K562 (cell line): ENCODE results near the gene CHAT. TPM values are rescaled to one million over a fixed set of nuclear protein-coding genes. Genes with fewer than 3 reads are reported as not detected.

ENCODE experiments used
- ATAC-seq: fragments of 200-7000 bp; cut with Tn5 transposase; 3 replicates; pipeline ENCODE4 v1.9.1; 2020; ENCODE audit warnings: moderate library complexity
- BruUV-seq: library from RNA; stranded (reverse); fragments of 400-500 nt; replicated peaks from 2 replicates; lab custom pipeline; 2021; lab: Mats Ljungman, UMichigan
- CTCF ChIA-PET: fragments of 300-600 bp; formaldehyde crosslinking; extraction: SDS; loops from one replicate; lab custom pipeline; 2021; ENCODE audit warnings: low intra/inter-chr PET ratio; lab: Yijun Ruan, JAX
- POLR2A ChIA-PET: fragments of 300-600, 350-650 bp; sonication (Branson Sonifier 250); formaldehyde crosslinking; extraction: SDS; loops from one replicate; lab custom pipeline; 2021; ENCODE audit warnings: antibody characterized with exemption, inconsistent platforms; lab: Yijun Ruan, JAX
- DNase-seq, 4 experiments: peaks; one replicate each; pipeline versions ENCODE4 v3.0.0 to v3.0.0-alpha.2; 2011 to 2018; ENCODE audit warnings: low spot score in 3 of 4, mixed read lengths in 3 of 4; ENCODE audit errors: extremely low read depth in 1 of 4
- FAIRE-seq: peaks from 2 replicates; lab custom pipeline; 2011; peaks lifted over from hg19 to GRCh38; lab: Jason Lieb, UNC
- H2AFZ ChIP-seq: 2 replicates; pipeline ENCODE4 v1.6.0; 2011; ENCODE audit warnings: low read depth, low read length, control low read depth, inconsistent platforms
- H3K27ac ChIP-seq: fragments of 200-600 bp; 3 replicates; pipeline ENCODE4 v1.8.0; 2011; ENCODE audit warnings: low read depth, mild to moderate bottlenecking, control low read depth, inconsistent platforms, low read length, moderate library complexity, mixed read lengths; ENCODE audit errors: extremely low read depth
- H3K27me3 ChIP-seq, 2 experiments: fragments of 300-600 bp in 1 of 2; 2 replicates in 1 of 2; 3 replicates in 1 of 2; pipeline versions ENCODE4 v1.6.0 to v1.8.0; 2011; ENCODE audit warnings: inconsistent platforms in 2 of 2, low read length in 2 of 2, mild to moderate bottlenecking in 1 of 2, mixed read lengths in 1 of 2, moderate library complexity in 1 of 2; ENCODE audit not compliant: control insufficient read depth in 2 of 2, insufficient read depth in 2 of 2
- H3K36me3 ChIP-seq: fragments of 300-600 bp; 3 replicates; pipeline ENCODE4 v1.8.0; 2011; ENCODE audit warnings: mild to moderate bottlenecking, low read length, inconsistent platforms; ENCODE audit not compliant: control insufficient read depth, insufficient read depth
- H3K4me1 ChIP-seq, 2 experiments: fragments of 200-600 bp in 1 of 2; replicated peaks in 1 of 2; 2 replicates in 1 of 2; 3 replicates in 1 of 2; pipeline versions ENCODE4 v1.5.1 to v1.8.0; 2011; ENCODE audit warnings: inconsistent platforms in 2 of 2, low read length in 2 of 2, mild to moderate bottlenecking in 1 of 2, mixed read lengths in 1 of 2, moderate library complexity in 1 of 2; ENCODE audit not compliant: control insufficient read depth in 2 of 2, insufficient read depth in 2 of 2
- H3K4me2 ChIP-seq: 2 replicates; pipeline ENCODE4 v1.6.1; 2011; ENCODE audit warnings: low read length, control low read depth, inconsistent platforms, mixed read lengths; ENCODE audit not compliant: insufficient read depth
- H3K4me3 ChIP-seq: fragments of 200-600 bp; sonication (generic), shearing (Covaris generic); 2 replicates; pipeline ENCODE4 v1.5.1; 2016; ENCODE audit warnings: control low read depth, inconsistent platforms
- H3K79me2 ChIP-seq: fragments of 200-600 bp; 3 replicates; pipeline ENCODE4 v1.8.0; 2011; ENCODE audit warnings: low read length, inconsistent platforms; ENCODE audit not compliant: control insufficient read depth, insufficient read depth
- H3K9ac ChIP-seq, 2 experiments: 2 replicates each; pipeline versions ENCODE4 v1.6.0 to v1.6.1; 2011; ENCODE audit warnings: low read depth in 2 of 2, low read length in 2 of 2, control low read depth in 1 of 2, inconsistent platforms in 1 of 2, mild to moderate bottlenecking in 1 of 2, mixed read lengths in 1 of 2; ENCODE audit not compliant: insufficient read depth in 1 of 2
- H3K9me1 ChIP-seq: one replicate; pipeline ENCODE4 v1.6.0; 2011; ENCODE audit warnings: inconsistent platforms, mild to moderate bottlenecking, low read length, moderate library complexity; ENCODE audit not compliant: control insufficient read depth, insufficient read depth
- H3K9me3 ChIP-seq: replicated peaks from 2 replicates; pipeline ENCODE4 v1.5.1; 2011; ENCODE audit warnings: low read depth, low read length, inconsistent platforms; ENCODE audit not compliant: control insufficient read depth, insufficient read depth
- H4K20me1 ChIP-seq: replicated peaks from 2 replicates; pipeline ENCODE4 v1.6.1; 2011; ENCODE audit warnings: low read length, inconsistent platforms, mixed read lengths; ENCODE audit not compliant: control insufficient read depth, insufficient read depth
- FOXK2 ChIP-seq, 2 experiments: fragments of 450-650 bp; IDR thresholded peaks in 1 of 2; conservative IDR thresholded peaks in 1 of 2; 2 replicates each; pipeline ENCODE4 v1.6.1; 2016; ENCODE audit warnings: low read depth in 2 of 2, mild to moderate bottlenecking in 1 of 2
- XRCC5 ChIP-seq: fragments of 200-400 bp; formaldehyde crosslinking; IDR thresholded peaks from 2 replicates; pipeline ENCODE4 v1.6.1; 2017; ENCODE audit warnings: low read depth, mild to moderate bottlenecking, low read length
- ZNF583 ChIP-seq: fragments of 250-450 bp; sonication (Bioruptor Pico); IDR thresholded peaks from 2 replicates; pipeline ENCODE4 v1.4.0; 2020
- ZNF76 ChIP-seq: fragments of 250-450 bp; sonication (Bioruptor Pico); IDR thresholded peaks from 2 replicates; pipeline ENCODE4 v1.4.0; 2020; ENCODE audit warnings: mild to moderate bottlenecking, moderate library complexity, borderline replicate concordance
- ZNF77 ChIP-seq: fragments of 250-450 bp; sonication (Bioruptor Pico); IDR thresholded peaks from 2 replicates; pipeline ENCODE4 v1.5.0; 2020
- WGBS: fragments of 100-300 bp; shearing (Covaris generic); methylation state at CpG from one replicate; pipeline ENCODE4 v1.1.6; 2016; ENCODE audit warnings: low coverage, mixed read lengths; ENCODE audit not compliant: insufficient coverage; ENCODE audit errors: missing lambda C conversion rate; 5-methylcytosine and 5-hydroxymethylcytosine counted together
- in situ Hi-C: fragments of 300-500 bp; cut with MboI; formaldehyde crosslinking; loops from 4 replicates; pipeline ENCODE4 v1.15.0; 2018; ENCODE audit warnings: inconsistent platforms, mixed read lengths
- intact Hi-C: fragments of 100-400 bp; cut with micrococcal nuclease; formaldehyde crosslinking; loops from 2 replicates; pipeline ENCODE4 v1.14.2; 2022
- polyA plus RNA-seq, 8 experiments: library from polyadenylated mRNA; depleted of rRNA in 4 of 8; stranded (reverse) in 5 of 8; unstranded in 3 of 8; fragments of >200 nt; fragmentation: Nextera tagmentation in 2 of 8; fragmentation: Illumina TruSeq in 1 of 8; extraction: Ambion mirVana in 2 of 8; extraction: Trizol in 1 of 8; gene quantifications; 2 replicates each; pipeline versions ENCODE4 v1.2.1 to v1.2.3, GENCODE V29; 2011 to 2014; ENCODE audit warnings: inconsistent platforms in 1 of 8, missing spikeins in 1 of 8
- total RNA-seq, 7 experiments: library from RNA; depleted of rRNA in 6 of 7; stranded (reverse); fragments of >200 nt in 6 of 7; fragmentation: Illumina TruSeq in 2 of 7; extraction: Trizol in 2 of 7; gene quantifications; 2 replicates each; pipeline versions ENCODE4 v1.2.1 to v1.2.3, GENCODE V29; 2011 to 2021; ENCODE audit warnings: low replicate concordance in 1 of 7
- TF ChIP-seq, protein P1 (sequence below): sonication (generic); formaldehyde crosslinking; IDR thresholded peaks from 2 replicates; pipeline ENCODE4 v1.8.1; 2023; ENCODE audit warnings: mild to moderate bottlenecking, missing genetic modification reagents

The CHAT gene
- total and polyA plus RNA-seq, 9 of the 15 experiments (the other 6 are each of a cell fraction or from before 2014, with no cell fraction given), result not detected

DNA sequence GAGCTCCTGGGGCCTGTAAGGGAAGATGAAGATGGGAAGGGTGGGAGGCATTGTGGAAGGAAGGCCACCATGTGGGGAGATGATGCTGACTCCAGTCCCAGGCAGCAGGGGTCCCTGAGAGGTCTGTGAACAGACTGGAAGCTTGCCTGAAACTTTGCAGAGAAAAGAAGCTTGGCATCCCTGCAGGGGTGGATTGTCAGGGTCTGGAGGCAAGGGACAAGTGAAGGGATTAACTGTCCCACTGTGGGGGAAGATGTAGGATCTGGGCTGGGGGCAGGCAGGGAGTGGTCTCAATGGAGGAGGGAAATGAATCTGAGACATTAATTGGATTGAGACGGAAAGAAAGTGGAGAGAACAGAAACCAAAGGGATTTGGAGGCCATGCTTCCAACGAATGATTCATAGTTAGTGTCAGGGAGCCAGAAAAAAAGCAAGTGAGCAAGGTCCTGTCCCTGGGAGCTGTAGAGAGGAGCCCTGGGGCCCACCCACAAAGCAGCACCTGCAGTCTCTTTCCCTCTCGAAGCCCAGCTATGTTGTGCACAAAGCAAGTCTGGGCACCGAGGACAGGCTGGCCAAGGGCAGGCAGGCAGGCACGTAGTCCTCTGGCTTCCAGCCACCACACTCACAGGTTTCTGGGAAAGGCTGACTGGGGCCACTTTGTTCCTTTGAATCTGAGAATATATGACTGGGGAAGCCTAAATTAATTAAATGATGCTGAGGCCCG, 8.5 kb upstream of the CHAT start:
- FAIRE-seq, result no peak
- TF ChIP-seq, protein P1, sequence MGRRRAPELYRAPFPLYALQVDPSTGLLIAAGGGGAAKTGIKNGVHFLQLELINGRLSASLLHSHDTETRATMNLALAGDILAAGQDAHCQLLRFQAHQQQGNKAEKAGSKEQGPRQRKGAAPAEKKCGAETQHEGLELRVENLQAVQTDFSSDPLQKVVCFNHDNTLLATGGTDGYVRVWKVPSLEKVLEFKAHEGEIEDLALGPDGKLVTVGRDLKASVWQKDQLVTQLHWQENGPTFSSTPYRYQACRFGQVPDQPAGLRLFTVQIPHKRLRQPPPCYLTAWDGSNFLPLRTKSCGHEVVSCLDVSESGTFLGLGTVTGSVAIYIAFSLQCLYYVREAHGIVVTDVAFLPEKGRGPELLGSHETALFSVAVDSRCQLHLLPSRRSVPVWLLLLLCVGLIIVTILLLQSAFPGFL (CRISPR knock-in tag), result no peak
- TF ChIP-seq XRCC5 (no peak), ZNF583 (no peak), ZNF77 (CRISPR knock-in tag) (no peak), ZNF76 (CRISPR knock-in tag) (no peak), FOXK2 (conservative IDR thresholded peaks at IDR 0.05 in 1 of 2, IDR thresholded peaks at IDR 0.05 in 1 of 2; ENCODE audit: low read depth in 2 of 2) (no peak)
- Histone ChIP-seq H3K36me3 (no peaks in the 10 kb centered on the region), H3K4me1 (peaks cover 0 to 11% of the 10 kb centered on the region in 2 experiments; a peak in 1 of 5 replicates), H3K27ac (no peak overlapping the region), H3K9ac (no peak overlapping the region), H3K4me3 (no peak overlapping the region), H3K9me1 (no peaks in the 10 kb centered on the region), H3K79me2 (no peaks in the 10 kb centered on the region), H2AFZ (no peak overlapping the region), H3K4me2 (no peak overlapping the region), H3K9me3 (no peaks in the 10 kb centered on the region), H4K20me1 (0 out of 2 replicates have a peak, but pooled peaks cover 7% of the 10 kb centered on the region), H3K27me3 (peaks cover 0 to 19% of the 10 kb centered on the region in 2 experiments; a peak in 2 of 5 replicates)
- BruUV-seq, result no TSS peak
- whole genome bisulfite sequencing, result under 1% methylated on average over 6 of the region's 6 CpGs
- in situ Hi-C loops (no loop called here), intact Hi-C loops (no loop called here)
- POLR2A ChIA-PET, result interaction anchor here (0.9 kb wide), 1 partner anchor 41 kb away, joined by 3 read pairs; no protein-coding TSS in a partner anchor
- no peak for DNase-seq
- CTCF ChIA-PET, result no interaction called here
- ATAC-seq, result no peak
